ENCODE data around the gene ARSH. TPM values are rescaled to one million over a fixed set of nuclear protein-coding genes. Genes with fewer than 3 reads are reported as not detected.
"Not testable (repeated sequence)": the region's sequence is repeated elsewhere in the genome, so short reads cannot be mapped to it uniquely, and the experiment has no call there.

The ARSH gene
- total and polyA plus RNA-seq, 10 of the 15 experiments (the other 5 are each of a cell fraction or from before 2014, with no cell fraction given) = 0.12 TPM; not detected in 9

DNA sequence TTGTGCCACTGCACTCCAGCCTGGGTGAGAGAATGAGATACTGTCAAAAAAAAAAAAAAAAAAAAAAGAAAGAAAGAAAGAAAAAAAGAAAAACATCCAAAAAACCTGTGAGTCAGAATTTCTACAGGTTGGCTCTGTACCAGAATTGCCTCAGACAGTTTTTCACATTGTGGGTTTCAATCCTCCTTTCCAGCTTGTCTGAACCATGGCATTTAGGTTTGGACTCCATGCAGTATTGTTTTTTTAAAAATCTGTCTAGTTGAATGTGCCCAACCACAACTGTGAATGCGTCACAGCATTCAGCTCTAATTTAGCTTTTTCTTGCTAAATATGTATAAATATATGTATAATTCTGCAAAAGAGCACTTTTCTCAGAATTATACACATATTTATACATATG is 31.4 kb upstream of the ARSH start:
- 82% methylated on average over 1 of the region's 1 CpG for WGBS (ENCODE audit: insufficient coverage, insufficient replicate concordance, low lambda C conversion rate, missing lambda C conversion rate)
- DNase-seq (ENCODE audit: low read depth, low spot score) = no peak
- ChIA-PET CTCF (no interaction called here), RAD21 (ENCODE audit: unreplicated experiment) (no interaction called here), POLR2A (no interaction called here), SMC1A (ENCODE audit: uncharacterized antibody, unreplicated experiment) (no interaction called here)
- H3K27me3 ChIP-seq (replicated peaks in 1 of 2; ENCODE audit: control insufficient read depth in 2 of 2, insufficient read depth in 2 of 2, low read length in 1 of 2) = no peaks in the 10 kb centered on the region
- no peak overlapping the region for H3K9ac ChIP-seq (ENCODE audit: control insufficient read depth, insufficient read depth, low read length)
- no peak overlapping the region for H3K27ac ChIP-seq (ENCODE audit: control insufficient read depth, insufficient read depth)
- no peak overlapping the region for H2AFZ ChIP-seq (ENCODE audit: control insufficient read depth, low read depth, low read length)
- in situ Hi-C loops (cut with MboI) = no loop called here
- no peak overlapping the region for H3K4me3 ChIP-seq
- H3K36me3 ChIP-seq (ENCODE audit: control insufficient read depth in 2 of 2, insufficient read depth in 2 of 2, low read length in 1 of 2) = no peaks in the 10 kb centered on the region
- no peak for FAIRE-seq
- ATAC-seq = no peak
- intact Hi-C loops (cut with micrococcal nuclease; ENCODE audit: unreplicated experiment) = no loop called here
- BruUV-seq (replicated peaks) = no TSS peak
- no peaks in the 10 kb centered on the region for H3K79me2 ChIP-seq (ENCODE audit: control insufficient read depth, insufficient read depth, low read length)
- H3K4me2 ChIP-seq (ENCODE audit: control insufficient read depth, insufficient read depth) = no peak overlapping the region
- TF ChIP-seq RELA (IDR thresholded peaks at IDR 0.05; ENCODE audit: borderline replicate concordance, partially characterized antibody) = no peak
- TF ChIP-seq, protein P1, sequence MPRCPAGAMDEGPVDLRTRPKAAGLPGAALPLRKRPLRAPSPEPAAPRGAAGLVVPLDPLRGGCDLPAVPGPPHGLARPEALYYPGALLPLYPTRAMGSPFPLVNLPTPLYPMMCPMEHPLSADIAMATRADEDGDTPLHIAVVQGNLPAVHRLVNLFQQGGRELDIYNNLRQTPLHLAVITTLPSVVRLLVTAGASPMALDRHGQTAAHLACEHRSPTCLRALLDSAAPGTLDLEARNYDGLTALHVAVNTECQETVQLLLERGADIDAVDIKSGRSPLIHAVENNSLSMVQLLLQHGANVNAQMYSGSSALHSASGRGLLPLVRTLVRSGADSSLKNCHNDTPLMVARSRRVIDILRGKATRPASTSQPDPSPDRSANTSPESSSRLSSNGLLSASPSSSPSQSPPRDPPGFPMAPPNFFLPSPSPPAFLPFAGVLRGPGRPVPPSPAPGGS (IDR thresholded peaks at IDR 0.05; ENCODE audit: borderline replicate concordance, insufficient read depth, low read depth, low read length, poor library complexity, severe bottlenecking) = no peak
- no peak for TF ChIP-seq RB1 (IDR thresholded peaks at IDR 0.05; ENCODE audit: borderline replicate concordance)
- TF ChIP-seq, protein P2, sequence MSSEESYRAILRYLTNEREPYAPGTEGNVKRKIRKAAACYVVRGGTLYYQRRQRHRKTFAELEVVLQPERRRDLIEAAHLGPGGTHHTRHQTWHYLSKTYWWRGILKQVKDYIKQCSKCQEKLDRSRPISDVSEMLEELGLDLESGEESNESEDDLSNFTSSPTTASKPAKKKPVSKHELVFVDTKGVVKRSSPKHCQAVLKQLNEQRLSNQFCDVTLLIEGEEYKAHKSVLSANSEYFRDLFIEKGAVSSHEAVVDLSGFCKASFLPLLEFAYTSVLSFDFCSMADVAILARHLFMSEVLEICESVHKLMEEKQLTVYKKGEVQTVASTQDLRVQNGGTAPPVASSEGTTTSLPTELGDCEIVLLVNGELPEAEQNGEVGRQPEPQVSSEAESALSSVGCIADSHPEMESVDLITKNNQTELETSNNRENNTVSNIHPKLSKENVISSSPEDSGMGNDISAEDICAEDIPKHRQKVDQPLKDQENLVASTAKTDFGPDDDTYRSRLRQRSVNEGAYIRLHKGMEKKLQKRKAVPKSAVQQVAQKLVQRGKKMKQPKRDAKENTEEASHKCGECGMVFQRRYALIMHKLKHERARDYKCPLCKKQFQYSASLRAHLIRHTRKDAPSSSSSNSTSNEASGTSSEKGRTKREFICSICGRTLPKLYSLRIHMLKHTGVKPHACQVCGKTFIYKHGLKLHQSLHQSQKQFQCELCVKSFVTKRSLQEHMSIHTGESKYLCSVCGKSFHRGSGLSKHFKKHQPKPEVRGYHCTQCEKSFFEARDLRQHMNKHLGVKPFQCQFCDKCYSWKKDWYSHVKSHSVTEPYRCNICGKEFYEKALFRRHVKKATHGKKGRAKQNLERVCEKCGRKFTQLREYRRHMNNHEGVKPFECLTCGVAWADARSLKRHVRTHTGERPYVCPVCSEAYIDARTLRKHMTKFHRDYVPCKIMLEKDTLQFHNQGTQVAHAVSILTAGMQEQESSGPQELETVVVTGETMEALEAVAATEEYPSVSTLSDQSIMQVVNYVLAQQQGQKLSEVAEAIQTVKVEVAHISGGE (CRISPR knock-in tag; IDR thresholded peaks at IDR 0.05) = no peak
- TF ChIP-seq SMAD5 (IDR thresholded peaks at IDR 0.05; ENCODE audit: low read depth) = no peak
- no peak for TF ChIP-seq SIX5 (IDR thresholded peaks at IDR 0.05; ENCODE audit: low read depth, low read length, severe bottlenecking)
- no peak for TF ChIP-seq STAT3 (IDR thresholded peaks at IDR 0.05; ENCODE audit: low read depth, low read length)
- no peak for TF ChIP-seq FOXK2 (IDR thresholded peaks at IDR 0.05)
- TF ChIP-seq EZH2 (IDR thresholded peaks at IDR 0.05; ENCODE audit: borderline replicate concordance, control insufficient read depth, low read depth, low read length) = no peak
- TF ChIP-seq TBL1XR1 (IDR thresholded peaks at IDR 0.05; ENCODE audit: low read depth, low read length) = no peak
- no peak for TF ChIP-seq NFYB (IDR thresholded peaks at IDR 0.05; ENCODE audit: insufficient read depth, low read depth, low read length)
- TF ChIP-seq EED (IDR thresholded peaks at IDR 0.05; ENCODE audit: low read depth) = no peak
- no peak for TF ChIP-seq BCL11A (IDR thresholded peaks at IDR 0.05; ENCODE audit: low read depth, low read length)
- no peak for TF ChIP-seq MTA3 (IDR thresholded peaks at IDR 0.05; ENCODE audit: borderline replicate concordance, low read length)
- no peak for TF ChIP-seq IKZF1 (conservative IDR thresholded peaks at IDR 0.05)
- no peak for TF ChIP-seq TARDBP (IDR thresholded peaks at IDR 0.05; ENCODE audit: borderline replicate concordance)
- H3K9me3 ChIP-seq (replicated peaks; ENCODE audit: control insufficient read depth, insufficient read depth, low read length) = no peaks in the 10 kb centered on the region
- no peaks in the 10 kb centered on the region for H3K4me1 ChIP-seq (ENCODE audit: control insufficient read depth, insufficient read depth, low read length)
- no peaks in the 10 kb centered on the region for H4K20me1 ChIP-seq (ENCODE audit: control insufficient read depth, insufficient read depth)

DNA sequence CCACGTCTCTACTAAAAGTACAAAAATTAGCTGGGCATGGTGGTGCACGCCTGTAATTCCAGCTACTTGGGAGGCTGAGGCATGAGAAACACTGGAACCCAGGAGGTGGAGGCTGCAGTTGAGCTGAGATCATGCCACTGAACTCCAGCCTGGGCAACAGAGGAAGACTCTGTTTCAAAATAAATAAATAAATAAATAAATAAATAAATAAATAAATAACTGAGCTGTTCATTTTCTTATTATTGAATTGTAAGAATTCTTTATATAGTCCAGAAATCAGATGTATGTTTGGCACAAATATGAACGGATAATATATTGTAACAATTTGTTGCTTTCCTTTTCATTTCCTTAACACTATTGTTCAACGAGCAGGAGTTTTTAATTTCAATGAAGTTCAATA is 27.7 kb upstream of the ARSH start:
- ATAC-seq; RAD21 ChIA-PET (ENCODE audit: unreplicated experiment); H3K27me3 ChIP-seq (replicated peaks in 1 of 2; ENCODE audit: control insufficient read depth in 2 of 2, insufficient read depth in 2 of 2, low read length in 1 of 2); H3K79me2 ChIP-seq (ENCODE audit: control insufficient read depth, insufficient read depth, low read length); H3K4me3 ChIP-seq; in situ Hi-C loops (cut with MboI); H4K20me1 ChIP-seq (ENCODE audit: control insufficient read depth, insufficient read depth); H3K27ac ChIP-seq (ENCODE audit: control insufficient read depth, insufficient read depth); H3K9ac ChIP-seq (ENCODE audit: control insufficient read depth, insufficient read depth, low read length); SMC1A ChIA-PET (ENCODE audit: uncharacterized antibody, unreplicated experiment); POLR2A ChIA-PET; DNase-seq (ENCODE audit: low read depth, low spot score); intact Hi-C loops (cut with micrococcal nuclease; ENCODE audit: unreplicated experiment); H3K4me2 ChIP-seq (ENCODE audit: control insufficient read depth, insufficient read depth); CTCF ChIA-PET; H3K4me1 ChIP-seq (ENCODE audit: control insufficient read depth, insufficient read depth, low read length); BruUV-seq (replicated peaks); H3K9me3 ChIP-seq (replicated peaks; ENCODE audit: control insufficient read depth, insufficient read depth, low read length); H2AFZ ChIP-seq (ENCODE audit: control insufficient read depth, low read depth, low read length); H3K36me3 ChIP-seq (ENCODE audit: control insufficient read depth in 2 of 2, insufficient read depth in 2 of 2, low read length in 1 of 2); FAIRE-seq: not testable (repeated sequence)
- WGBS (ENCODE audit: insufficient coverage, insufficient replicate concordance, low lambda C conversion rate, missing lambda C conversion rate) = 30% methylated on average over 4 of the region's 4 CpGs
